WI38 (cell line): Measurements from ENCODE around the gene RNF180.

Experiments
- H3K4me3 ChIP-seq: 2 replicates; pipeline ENCODE4 v1.5.1; 2011; ENCODE audit warnings: low read depth, mild to moderate bottlenecking, control low read depth, low read length
- TF ChIP-seq, protein P1 (sequence below): IDR thresholded peaks from 2 replicates; pipeline ENCODE4 v1.5.1; 2012; ENCODE audit warnings: low read depth, mild to moderate bottlenecking, control low read depth, low read length

RNF180 gene

DNA sequence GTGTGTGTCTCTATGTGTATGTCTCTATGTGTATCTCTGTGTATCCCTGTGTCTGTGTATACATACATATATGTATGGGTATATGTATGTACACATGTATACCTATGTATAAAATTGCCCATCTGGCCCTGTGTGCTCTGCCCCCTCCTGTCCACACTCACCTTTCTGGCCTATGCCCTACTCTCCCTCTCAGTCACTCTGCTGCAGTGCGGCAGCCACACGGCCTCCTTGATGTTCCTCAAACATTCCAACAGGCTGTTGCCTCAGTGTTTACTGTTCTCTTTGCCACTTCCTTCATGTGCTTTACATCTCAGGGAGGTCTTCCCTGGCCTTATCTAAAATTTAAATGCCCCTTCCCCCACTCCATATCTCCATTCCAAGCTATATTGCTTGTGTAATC lies 18.3 kb upstream of the RNF180 start:
- TF ChIP-seq, protein P1, sequence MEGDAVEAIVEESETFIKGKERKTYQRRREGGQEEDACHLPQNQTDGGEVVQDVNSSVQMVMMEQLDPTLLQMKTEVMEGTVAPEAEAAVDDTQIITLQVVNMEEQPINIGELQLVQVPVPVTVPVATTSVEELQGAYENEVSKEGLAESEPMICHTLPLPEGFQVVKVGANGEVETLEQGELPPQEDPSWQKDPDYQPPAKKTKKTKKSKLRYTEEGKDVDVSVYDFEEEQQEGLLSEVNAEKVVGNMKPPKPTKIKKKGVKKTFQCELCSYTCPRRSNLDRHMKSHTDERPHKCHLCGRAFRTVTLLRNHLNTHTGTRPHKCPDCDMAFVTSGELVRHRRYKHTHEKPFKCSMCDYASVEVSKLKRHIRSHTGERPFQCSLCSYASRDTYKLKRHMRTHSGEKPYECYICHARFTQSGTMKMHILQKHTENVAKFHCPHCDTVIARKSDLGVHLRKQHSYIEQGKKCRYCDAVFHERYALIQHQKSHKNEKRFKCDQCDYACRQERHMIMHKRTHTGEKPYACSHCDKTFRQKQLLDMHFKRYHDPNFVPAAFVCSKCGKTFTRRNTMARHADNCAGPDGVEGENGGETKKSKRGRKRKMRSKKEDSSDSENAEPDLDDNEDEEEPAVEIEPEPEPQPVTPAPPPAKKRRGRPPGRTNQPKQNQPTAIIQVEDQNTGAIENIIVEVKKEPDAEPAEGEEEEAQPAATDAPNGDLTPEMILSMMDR, result no peak
- H3K4me3 ChIP-seq, result no peak overlapping the region

GRCh38 chr5:64147849-64148441 lies 17.7 kb upstream of the RNF180 start:
- TF ChIP-seq, protein P1, result no peak
- no peak overlapping the region for H3K4me3 ChIP-seq

DNA sequence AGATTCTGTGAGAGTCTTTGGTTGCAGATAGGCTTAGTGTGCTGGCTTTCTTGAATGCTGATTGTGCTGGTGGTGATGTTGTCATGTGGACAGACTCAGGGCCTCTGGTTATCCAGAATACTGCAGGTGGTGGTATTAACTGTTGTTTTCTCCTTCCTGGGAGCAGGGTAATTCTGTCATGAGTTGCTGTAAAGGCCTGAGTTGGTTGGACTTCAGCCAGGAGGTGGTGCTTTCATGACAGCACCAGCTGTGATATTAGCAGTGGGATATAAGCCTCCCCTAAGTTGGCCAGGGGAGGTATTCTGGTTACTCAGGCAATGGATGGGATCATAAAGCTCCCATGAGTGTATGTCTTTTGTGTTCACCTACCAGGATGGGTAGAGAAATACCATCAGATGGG lies 16.4 kb upstream of the RNF180 start:
- TF ChIP-seq, protein P1, result no peak
- no peak overlapping the region for H3K4me3 ChIP-seq

DNA sequence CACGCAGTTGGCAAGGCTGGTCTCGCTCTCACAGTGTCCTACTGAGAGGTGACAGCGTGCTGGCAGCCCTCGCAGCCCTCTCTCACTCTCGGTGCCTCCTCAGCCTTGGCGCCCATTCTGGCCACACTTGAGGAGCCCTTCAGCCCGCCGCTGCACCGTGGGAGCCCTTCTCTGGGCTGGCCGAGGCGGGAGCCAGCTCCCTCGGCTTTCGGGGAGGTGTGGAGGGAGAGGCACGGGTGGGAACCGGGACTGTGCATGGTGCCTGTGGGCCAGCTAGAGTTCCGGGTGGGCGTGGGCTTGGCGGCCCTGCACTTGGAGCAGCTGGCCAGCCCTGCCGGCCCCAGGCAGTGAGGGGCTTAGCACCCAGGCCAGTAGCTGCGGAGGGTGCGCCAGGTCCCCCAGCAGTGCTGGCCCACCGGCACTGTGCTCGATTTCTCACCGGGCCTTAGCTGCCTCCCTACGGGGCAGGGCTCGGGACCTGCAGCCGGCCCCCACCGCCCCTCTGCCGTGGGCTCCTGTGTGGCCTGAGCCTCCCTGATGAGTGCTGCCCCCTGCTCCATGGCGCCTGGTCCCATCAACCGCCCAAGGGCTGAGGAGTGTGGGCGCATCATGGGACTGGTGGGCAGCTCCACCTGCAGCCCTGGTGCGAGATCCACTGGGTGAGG lies 15.7 kb upstream of the RNF180 start:
- TF ChIP-seq, protein P1, result no peak
- no peak overlapping the region for H3K4me3 ChIP-seq

GRCh38 chr5:64156261-64156660 lies 9.4 kb upstream of the RNF180 start:
- TF ChIP-seq, protein P1, result no peak
- H3K4me3 ChIP-seq, result no peak overlapping the region

- TF ChIP-seq, protein P1, result no peak
- no peak overlapping the region for H3K4me3 ChIP-seq
Observed at GRCh38 chr5:64158827-64159226, 6.8 kb upstream of the RNF180 start.

DNA sequence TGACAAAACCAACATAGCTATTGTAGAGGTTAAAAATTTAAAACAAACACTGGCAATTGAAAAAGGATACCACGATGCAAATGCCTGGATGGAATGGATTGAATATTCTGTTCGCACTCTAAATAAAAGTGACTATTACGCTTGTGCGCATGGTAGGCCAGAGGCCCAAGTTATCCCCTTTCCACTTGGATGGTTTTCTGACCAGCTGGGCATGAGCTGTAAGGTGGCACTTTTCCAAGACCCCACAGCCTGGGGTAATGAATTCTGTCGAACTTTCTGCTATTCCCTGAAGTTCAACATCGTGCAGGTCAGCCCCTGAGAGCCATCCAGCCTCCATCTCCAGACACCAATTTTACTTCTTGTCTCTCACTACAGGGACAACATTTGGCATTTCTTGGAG lies 5.4 kb upstream of the RNF180 start:
- TF ChIP-seq, protein P1, result no peak
- H3K4me3 ChIP-seq, result no peak overlapping the region
